HG03442 (cell line): ENCODE results near the gene PGAM2.
"Not testable (repeated sequence)": the region's sequence is repeated elsewhere in the genome, so short reads cannot be mapped to it uniquely, and the experiment has no call there.

Experiments used
- ATAC-seq: cut with Tn5 transposase; IDR thresholded peaks from one replicate; pipeline ENCODE4 v1.9.1; 2021; ENCODE audit warnings: mild to moderate bottlenecking, moderate library complexity; ENCODE audit not compliant: unreplicated experiment

PGAM2 gene

GRCh38 chr7:44033971-44034844 is 31.2 kb downstream of the PGAM2 start:
- ATAC-seq: not testable (repeated sequence)

DNA sequence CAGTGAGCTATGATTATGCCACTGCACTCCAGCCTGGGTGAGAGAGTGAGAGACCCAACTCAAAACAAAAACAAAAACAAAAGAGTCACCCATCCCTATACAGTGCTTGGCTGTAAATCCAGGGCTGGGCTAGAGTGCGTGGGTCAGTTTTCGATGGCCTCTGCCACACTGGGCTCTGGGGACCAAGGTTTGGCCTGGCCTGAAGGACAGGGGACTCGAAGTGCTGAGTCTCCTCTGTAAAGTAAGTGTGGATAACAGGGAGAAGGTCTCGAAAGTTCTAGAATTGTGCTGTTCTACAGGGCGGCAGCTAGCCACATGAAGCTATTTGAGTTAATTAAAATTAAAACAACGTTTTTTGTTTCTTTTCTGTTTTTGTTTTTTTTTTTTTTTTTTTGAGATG is 33.3 kb downstream of the PGAM2 start:
- ATAC-seq: not testable (repeated sequence)

DNA sequence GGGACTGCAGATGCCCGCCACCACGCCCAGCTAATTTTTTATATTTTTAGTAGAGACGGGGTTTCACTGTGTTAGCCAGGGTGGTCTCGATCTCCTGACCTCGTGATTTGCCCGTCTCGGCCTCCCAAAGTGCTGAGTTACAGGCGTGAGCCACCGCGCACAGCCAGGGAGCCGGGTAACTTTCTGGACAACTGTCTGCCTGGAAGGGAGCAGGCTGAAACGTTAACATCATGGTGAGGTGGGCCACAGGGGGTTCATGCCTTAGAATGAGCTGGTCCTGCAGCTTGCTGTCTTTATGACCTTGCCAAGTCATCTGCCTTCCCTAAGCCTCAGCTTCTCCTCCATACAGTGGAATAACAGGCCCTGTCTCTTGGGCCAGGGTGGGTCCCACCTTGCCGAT is 34.0 kb downstream of the PGAM2 start:
- ATAC-seq: not testable (repeated sequence)

DNA sequence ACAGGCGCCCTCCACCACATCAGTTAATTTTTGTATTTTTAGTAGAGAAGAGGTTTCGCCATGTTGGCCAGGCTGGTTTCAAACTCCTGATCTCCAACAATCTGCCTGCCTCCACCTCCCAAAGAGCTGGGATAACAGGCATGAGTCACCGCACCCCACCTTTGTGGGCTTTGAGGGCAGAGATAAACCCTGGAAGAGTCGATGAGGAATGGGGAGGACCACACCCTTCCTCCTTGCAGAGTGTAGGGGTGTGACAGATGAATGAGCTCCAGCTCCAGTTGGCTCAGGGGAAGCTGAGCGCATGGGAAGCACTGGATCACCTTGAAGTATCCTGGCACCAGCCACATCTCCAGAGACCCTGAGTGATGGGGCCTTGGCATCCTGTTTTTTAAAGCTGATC is 35.3 kb downstream of the PGAM2 start:
- ATAC-seq: not testable (repeated sequence)

DNA sequence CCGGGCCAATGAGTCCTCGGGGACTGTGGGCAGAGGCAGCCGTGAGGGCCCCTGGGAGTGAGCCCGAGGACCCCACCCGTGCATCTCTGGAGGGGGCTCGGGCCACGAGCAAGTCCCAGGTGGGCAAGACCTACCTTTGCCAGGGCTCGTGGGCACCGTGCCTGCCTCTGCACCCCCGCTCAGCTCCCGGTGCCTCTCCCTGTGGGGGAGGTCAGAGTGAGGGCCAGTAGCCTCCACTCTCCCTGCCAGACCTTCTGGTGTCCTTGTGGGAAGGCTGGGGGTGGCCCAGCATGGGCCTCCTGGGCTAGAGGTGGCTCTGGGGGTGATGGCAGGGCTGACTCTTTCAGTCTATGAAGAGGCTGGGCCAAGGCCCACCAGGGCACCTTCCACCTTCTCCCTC is 35.9 kb downstream of the PGAM2 start:
- ATAC-seq: not testable (repeated sequence)

DNA sequence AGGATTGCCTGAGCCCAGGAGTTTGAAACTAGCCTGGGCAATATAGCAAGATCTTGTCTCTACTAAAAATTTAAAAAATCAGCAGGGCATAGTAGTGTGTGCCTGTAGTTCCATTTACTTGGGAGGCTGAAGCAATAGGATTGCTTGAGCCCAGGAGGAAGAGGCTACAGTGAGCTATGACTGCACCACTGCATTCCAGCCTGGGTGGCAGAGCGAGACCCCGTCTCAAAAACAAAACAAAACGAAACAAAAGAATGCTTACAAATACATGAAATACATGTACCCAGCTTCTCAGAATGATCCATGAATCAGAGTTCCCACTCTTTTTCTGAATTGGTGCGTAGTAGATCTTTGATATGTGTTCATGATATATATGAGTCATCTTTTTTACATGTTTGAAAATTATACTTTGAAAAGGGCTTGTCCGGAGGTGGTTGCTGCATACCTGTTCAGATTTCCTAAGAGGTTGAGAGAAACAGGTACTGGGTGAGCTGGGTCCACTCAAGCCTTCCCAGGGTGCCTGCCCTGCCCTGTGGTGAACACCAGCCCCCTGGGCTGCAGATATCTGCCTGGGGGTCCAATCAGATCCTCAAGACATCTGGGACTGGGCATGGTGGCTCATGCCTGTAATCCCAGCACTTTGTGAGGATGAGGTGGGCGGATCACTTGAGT is 42.4 kb downstream of the PGAM2 start:
- ATAC-seq: not testable (repeated sequence)

DNA sequence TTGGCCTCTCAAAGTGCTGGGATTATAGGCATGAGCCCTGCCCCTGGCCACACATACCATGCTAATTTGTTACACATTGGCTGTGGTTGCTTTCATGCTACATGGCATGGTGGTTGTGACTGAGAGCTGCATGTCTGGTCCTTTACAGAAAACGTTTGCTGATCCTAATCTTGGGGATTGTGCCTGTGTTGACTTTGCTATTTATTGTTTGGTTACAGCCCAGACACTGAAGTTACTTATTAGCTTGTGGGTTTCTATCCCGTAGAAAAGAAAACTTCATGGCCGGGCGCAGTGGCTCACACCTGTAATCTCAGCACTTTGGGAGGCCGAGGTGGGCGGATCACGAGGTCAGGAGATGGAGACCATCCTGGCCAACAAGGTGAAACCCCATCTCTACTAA is 43.3 kb downstream of the PGAM2 start:
- not testable (repeated sequence) for ATAC-seq

GRCh38 chr7:44019825-44020224 is 45.5 kb downstream of the PGAM2 start:
- not testable (repeated sequence) for ATAC-seq

DNA sequence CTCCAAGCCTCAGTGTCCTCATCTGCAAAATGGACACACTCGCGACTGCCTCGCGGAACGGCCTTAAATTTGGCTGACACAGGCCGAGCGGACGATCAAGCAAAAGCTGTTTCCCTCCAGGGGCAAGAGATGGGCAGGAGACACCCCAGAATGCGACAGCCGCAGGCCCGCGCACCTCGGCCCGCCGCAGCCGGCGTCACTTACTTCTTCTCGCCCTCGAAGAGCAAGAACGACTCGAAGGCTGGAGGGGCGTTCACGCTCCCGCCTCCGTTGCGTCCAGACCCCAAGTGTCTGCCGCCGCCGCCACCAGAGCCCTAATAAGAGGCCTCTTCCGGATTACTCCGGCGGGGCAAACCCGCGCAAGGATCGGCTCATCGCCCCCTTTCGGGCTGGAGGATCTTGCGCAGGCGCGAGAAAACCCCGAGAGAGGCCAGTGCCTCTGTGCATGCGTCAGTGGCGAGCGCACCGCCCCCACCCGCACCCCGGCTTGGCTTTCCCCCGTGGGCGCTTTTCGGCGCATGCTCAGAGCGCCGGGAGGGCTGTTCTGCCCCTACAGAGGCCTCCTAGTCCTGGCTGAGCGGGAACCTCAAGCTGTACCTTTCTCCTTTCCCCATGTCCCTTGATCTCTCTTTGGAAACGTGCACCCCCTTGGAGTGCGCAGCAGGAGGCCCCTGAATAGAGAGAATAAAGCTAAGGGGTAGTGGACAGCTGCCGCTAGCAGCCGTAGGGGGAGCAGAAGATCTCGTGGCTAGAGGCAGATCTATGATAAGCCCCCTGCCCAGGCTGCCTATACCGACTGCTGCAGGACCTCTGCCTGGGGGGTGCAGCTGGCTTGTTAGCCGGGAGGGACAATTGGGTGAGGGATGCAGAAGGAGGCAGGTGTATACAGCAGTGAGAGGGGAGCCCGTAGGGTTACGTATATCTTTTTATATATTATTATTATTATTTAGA is 46.2 kb downstream of the PGAM2 start:
- peak; percentile 94 for ATAC-seq

- ATAC-seq: not testable (repeated sequence)
Observed at GRCh38 chr7:44015090-44015489, 50.3 kb downstream of the PGAM2 start.
